SU-DHL-6 (cell line): ENCODE measurements around the gene RALGAPA1.

Experiments used
- CTCF ChIP-seq: fragments of 200-600 bp; sonication (generic); IDR thresholded peaks from one replicate; pipeline ENCODE4 v1.5.1; 2017; ENCODE audit warnings: antibody characterized with exemption, mild to moderate bottlenecking, low read length, moderate library complexity; ENCODE audit not compliant: insufficient read depth, poor library complexity, severe bottlenecking
- EZH2phosphoT487 ChIP-seq: fragments of 200-600 bp; sonication (generic), shearing (Covaris generic); conservative IDR thresholded peaks from 2 replicates; pipeline ENCODE4 v1.6.1; 2018; ENCODE audit warnings: mild to moderate bottlenecking, antibody characterized with exemption, low read length, moderate library complexity, mixed read lengths

GRCh38 chr14:35704793-35705493, 104.2 kb downstream of the RALGAPA1 start:
- no peak for TF ChIP-seq CTCF
- TF ChIP-seq EZH2phosphoT487, result no peak
